22Rv1 (cell line): ENCODE results near the gene CAPN1.

Experiments
- CTCF ChIP-seq: fragments of 450-650 bp; IDR thresholded peaks from 2 replicates; pipeline ENCODE4 v1.5.1; 2017; ENCODE audit warnings: mild to moderate bottlenecking
- ZFX ChIP-seq: fragments of 450-650 bp; IDR thresholded peaks from 2 replicates; pipeline ENCODE4 v1.6.1; 2017; ENCODE audit warnings: antibody characterized with exemption, borderline replicate concordance

DNA sequence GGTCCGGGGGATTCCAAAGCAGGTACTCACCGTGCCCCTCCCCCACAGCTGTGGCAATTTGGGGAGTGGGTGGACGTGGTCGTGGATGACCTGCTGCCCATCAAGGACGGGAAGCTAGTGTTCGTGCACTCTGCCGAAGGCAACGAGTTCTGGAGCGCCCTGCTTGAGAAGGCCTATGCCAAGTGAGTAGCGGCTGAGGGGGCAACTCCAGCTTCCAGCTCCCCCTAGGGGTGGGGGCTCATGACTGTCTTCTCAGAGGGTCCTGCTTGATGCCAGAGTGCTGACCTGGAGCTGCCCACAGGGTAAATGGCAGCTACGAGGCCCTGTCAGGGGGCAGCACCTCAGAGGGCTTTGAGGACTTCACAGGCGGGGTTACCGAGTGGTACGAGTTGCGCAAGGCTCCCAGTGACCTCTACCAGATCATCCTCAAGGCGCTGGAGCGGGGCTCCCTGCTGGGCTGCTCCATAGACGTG lies 4.2 kb downstream of the CAPN1 start:
- TF ChIP-seq CTCF, result no peak
- no peak for TF ChIP-seq ZFX
